Stimulated activated CD4-positive, alpha-beta T cell treated with anti-CD3 and anti-CD28 coated beads, Interleukin-4, amount 100 ng/mL, for 24 hours (primary cell): ENCODE data around the gene GSS.

Experiments used
- DNase-seq: peaks from one replicate; pipeline ENCODE4 v3.0.0-alpha.2; 2020

Gene GSS

DNA sequence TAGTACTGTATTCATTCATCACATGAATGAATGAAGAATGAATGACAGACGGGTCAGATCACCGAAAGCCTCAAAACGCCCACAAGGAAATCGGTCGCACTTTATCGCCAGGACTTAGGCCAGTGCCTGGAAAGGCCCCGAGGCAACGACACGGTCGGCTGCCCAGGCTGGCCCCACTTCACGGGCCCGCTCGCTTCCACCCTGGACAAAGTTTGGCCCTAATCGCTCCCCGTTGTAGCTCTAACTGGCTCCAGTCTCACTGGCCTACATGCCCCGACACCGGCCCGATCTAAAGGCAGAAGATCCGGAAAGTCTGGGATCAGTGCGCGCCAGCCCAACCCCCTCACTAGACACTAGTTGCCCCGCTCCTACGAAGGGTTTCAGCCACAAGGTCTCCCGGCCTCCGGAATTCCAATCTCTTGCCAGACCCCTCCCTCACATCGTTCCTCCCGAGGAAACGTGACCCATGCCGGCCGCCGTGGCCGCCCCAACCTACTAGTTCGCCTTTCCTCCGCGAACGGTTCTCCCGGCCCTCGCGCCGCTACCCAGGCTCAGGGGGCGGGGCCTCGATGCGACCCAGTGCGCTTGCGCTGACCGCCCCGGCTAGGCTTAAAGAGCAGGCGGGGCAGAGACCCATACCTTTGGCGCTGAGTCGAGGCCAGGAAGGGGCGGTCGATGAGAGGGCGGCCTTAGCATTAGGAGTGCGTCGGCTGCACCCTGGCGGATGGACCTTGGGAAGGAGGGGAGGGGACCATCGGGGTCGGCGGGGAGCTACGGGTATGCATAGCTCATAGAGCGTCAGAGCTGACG, at the start of gene GSS, which contains the start of gene MYH7B:
Gene GSS, minus strand, starts transcription at position 576 of the 810 bp plus-strand sequence. CDS start 3,954 bp downstream, outside the sequence.
Gene MYH7B, plus strand, starts transcription at position 638 of the 810 bp plus-strand sequence. CDS start 22,138 bp downstream, outside the sequence.
- DNase-seq, result peak; percentile 97

DNA sequence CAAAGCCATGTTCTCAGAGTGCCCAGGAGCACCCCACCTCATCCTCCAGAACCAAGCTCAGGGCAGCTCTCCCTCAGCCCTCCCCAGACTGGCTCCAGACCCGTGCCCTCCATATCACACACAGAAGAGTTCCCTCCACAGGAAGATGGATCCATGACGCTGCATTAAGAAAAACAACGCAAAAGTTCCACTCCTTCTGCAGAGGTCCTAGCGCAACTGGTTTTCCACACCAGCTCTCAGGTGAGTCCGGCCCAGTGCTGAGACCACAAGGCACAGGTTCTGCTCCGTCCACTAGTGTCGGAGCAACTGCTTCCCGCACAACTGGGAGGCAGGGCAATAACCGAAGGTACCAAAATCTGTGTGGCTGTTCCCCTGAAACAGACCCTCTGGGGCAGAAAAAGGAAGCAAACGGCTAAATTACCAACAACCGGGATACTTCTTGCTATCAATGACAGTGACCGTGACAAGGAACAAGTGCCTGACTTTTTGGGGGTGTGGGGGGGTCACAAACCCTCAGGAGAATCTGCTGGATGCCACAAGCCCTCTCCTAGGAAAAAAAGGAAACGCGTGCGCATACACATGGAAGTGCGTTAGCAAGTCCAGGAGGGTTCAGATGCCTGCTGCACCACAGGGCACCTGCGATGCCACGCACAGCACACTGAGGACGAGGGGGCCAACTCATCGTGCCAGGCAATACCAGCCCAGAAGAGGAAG, 49.3 kb upstream of the GSS start:
- no peak for DNase-seq

- no peak for DNase-seq
Observed at GRCh38 chr20:35004051-35004725, 48.6 kb upstream of the GSS start.

DNA sequence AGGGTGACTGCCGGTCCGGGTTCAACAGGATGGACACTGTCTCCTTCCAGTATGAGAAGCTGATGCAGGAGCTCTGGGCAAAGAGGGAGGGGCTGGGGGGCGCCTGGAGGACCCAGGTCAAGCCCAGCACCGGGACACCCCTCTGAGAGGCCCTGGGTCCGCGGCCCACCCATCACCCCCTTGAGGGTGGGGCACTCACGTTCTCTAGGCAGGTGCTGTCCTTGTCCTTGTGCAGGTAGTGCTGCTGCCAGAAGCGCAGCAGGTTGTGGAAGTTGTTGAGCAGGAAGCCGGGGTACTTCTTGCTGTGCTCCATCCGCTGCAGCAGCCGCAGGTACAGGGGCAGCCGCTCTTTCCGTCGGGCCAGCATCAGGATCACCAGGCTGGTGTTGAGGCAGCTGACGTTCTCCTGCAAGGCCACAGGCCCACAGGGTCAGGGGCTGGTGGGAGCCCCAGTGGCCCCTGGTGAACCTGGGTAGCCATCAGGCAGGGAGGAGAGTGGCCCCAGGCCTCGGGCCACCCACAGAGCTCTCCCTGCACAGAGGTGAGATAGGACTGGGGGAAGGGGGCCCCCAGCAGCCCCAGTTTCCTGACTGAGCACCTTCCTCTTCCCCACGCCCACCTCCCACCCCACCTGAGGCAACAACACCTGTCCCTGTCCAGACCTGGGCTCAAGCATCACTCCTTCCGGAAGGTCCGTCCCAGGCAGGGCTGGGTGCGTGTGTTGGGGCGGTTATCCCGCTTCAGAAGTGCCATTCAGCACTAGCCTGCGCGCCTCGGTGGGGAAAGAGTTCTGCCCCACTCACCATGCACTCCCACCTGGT, 47.8 kb upstream of the GSS start:
- DNase-seq, result no peak

DNA sequence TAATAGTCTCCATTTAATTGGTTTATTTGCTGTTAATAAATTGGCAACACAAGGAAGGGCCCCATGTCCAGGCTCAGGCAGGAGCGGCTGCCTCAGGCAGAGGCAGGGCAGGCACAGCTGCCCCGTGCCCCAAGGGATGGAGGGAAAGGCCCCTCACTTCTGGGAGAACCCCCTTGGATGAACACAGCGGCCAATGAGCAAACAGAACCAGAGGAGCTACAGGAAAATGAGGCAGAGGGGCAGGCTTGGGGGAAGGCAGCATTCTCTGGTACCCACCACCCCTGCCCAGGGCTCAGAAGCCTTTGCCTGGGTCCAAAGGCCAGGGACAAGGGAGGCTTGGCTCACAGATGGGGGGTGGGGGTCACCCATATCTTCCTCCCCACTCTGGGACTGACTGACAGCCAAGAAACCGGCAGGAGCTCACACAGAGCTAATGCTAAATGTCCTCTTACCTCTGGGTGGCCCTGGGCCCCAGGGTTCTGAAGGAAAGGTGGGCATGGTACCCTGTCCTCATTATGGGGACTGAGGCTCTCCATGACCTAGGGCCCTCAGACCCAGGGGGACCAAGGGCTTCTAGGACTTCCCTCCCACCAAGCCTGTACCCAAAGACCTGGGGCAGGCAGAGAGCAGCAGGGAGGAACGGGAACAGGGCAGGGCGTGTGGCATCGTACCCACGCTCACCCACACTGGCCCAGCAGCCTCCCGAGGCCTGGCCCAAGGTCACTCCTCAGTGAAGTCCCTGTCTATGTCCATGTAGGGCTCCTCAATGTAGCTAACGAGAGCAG, 47.0 kb upstream of the GSS start:
- no peak for DNase-seq

GRCh38 chr20:35001596-35002362, 46.2 kb upstream of the GSS start:
- DNase-seq, result no peak

DNA sequence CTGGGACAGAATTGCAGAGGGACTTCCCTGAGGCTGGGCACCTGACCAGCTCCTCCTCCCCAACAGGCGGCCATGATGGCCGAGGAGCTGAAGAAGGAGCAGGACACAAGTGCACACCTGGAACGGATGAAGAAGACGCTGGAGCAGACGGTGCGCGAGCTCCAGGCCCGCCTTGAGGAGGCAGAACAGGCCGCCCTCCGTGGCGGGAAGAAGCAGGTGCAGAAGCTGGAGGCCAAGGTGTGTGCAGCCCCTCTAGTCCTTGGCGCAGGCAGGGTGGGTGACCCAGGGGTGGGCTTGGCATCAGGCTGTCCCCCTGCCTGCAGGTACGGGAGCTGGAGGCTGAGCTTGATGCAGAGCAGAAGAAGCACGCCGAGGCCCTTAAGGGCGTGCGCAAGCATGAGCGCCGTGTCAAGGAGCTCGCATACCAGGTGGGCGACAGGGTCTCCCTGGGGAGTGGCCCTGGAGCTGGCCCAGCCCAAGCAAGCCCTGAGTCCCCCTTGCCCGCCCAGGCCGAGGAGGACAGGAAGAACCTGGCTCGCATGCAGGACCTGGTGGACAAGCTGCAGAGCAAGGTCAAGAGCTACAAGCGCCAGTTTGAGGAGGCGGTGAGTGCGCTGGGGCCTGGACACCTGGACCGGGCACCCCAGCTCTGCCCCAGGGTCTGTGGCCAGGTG, 45.5 kb upstream of the GSS start:
- no peak for DNase-seq

DNA sequence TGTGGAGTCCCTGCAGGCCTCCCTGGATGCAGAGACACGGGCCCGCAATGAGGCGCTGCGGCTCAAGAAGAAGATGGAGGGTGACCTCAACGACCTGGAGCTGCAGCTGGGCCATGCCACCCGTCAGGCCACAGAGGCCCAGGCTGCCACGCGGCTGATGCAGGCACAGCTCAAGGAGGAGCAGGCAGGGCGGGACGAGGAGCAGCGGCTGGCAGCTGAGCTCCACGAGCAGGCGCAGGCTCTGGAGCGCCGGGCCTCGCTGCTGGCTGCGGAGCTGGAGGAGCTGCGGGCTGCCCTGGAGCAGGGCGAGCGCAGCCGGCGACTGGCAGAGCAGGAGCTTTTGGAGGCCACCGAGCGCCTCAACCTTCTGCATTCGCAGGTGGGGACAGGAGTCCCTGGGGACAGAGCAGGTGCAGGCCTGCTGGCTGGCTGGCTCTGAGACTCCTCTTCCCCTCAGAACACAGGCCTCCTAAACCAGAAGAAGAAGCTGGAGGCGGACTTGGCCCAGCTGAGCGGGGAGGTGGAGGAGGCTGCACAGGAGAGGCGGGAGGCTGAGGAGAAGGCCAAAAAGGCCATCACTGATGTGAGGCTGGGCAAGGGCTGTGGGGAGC, 44.8 kb upstream of the GSS start:
- DNase-seq, result no peak

GRCh38 chr20:34999782-35000181, 44.2 kb upstream of the GSS start:
- no peak for DNase-seq

DNA sequence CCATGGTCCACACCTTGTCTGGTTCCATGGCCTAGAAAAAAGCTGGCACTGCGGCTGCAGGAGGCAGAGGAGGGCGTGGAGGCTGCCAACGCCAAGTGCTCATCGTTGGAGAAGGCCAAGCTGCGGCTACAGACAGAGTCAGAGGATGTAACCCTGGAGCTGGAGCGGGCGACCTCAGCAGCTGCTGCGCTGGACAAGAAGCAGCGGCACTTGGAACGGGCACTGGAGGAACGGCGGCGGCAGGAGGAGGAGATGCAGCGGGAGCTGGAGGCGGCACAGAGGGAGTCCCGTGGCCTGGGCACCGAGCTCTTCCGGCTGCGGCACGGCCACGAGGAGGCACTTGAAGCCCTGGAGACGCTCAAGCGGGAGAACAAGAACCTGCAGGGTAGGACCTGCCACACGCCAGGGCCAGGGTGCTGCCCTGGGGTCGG, 43.4 kb upstream of the GSS start:
- no peak for DNase-seq

DNA sequence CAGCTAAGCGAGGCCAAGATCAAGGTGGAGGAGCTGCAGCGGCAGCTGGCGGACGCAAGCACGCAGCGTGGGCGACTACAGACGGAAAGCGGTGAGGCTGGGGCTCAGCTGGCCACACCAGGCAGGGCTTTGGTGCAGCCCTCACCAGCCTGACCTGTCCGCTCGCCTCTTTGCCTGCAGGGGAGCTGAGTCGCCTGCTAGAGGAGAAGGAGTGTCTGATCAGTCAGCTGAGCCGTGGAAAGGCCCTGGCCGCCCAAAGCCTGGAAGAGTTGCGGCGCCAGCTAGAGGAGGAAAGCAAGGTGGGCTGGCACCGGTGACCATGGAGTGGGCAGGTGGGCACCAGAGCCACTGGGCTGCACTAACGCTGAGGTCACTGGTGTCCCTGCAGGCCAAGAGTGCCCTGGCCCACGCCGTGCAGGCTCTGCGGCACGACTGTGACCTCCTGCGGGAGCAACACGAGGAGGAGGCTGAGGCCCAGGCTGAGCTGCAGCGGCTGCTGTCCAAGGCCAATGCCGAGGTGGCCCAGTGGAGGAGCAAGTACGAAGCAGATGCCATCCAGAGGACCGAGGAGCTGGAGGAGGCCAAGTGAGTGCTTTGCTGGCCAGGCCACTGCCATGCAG, 42.8 kb upstream of the GSS start:
- no peak for DNase-seq

DNA sequence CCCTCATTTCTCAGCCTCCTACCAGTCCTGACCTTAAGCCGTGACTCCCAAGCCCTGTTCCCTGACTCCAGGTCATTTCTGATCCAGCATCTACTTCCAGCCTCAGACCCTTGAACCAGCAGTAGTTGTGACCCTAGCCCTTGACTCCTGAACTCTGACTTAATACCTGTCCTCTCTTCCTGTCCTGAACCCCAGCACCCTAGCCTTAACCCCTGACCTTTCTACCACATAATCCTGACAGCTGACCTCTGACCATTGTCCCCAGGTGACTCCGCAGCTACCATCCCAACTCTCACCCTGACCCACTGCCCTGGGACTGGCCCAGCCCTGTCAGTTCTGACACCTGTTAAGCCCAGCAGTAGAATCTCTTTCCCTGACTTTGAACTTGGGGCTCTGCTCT, 42.2 kb upstream of the GSS start:
- DNase-seq, result no peak

GRCh38 chr20:34997131-34997561, 41.5 kb upstream of the GSS start:
- no peak for DNase-seq

DNA sequence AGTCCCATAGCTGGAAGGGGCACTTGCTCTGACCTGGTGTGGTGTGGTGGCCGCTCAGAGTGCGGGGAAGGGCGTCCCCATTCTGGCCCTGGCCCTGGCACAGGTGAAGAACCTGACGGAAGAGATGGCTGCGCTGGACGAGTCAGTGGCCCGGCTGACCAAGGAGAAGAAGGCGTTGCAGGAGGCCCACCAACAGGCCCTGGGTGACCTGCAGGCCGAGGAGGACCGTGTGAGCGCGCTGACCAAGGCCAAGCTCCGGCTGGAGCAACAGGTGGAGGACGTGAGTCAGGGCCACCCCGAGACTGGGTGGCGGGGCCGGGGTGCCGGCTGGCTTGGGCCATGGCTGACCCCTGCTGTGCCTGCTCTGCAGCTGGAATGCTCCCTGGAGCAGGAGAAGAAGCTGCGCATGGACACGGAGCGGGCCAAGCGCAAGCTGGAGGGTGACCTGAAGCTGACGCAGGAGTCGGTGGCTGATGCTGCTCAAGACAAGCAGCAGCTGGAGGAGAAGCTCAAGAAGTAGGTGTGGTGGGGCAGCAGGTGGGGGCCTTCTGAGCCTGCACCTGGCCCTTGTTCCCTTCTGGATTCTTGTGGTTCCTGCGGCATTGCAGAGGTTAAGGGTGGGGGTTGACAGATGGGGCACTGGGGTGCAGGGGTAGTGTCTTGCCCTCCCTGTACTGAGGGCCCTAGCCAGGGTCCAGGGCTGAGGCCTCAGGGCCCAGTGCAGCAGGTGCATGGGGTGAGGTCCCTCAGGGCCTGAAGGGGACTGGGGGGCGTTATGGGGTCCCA, 40.8 kb upstream of the GSS start:
- DNase-seq, result no peak

DNA sequence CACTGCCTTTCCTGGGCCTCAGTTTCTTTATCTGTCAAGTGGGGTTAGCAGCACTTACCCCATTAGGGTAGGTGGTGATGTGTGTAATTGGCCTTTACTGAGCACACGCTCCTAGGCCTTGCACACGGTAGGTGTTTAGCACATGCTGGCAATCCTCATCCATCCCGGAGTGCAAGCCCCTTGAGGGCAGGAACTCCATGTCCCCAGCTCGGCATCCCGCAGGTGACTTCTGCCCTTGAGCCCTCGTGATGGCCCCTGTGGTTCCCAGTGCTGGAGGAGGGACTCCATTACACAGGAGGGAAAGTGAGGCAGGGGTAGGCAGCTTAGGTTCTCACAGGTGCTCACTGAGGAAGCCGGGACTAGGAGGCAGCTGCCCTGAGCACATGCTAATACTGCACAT, 40.1 kb upstream of the GSS start:
- DNase-seq, result no peak

DNA sequence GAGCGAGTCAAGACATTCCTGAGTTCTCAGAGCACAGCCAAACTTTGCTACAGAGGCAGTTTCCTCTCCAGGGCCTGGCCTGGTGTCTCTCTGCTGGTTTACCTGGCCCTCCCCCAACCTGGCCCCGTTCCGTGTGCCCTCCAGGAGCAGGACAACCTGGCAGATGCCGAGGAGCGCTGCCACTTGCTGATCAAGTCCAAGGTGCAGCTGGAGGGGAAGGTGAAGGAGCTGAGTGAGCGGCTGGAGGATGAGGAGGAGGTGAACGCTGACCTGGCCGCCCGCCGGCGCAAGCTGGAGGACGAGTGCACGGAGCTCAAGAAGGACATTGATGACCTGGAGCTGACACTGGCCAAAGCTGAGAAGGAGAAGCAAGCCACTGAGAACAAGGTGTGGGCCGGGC, 39.6 kb upstream of the GSS start:
- DNase-seq, result no peak

- no peak for DNase-seq
Observed at GRCh38 chr20:34994509-34995131, 39.0 kb upstream of the GSS start.

- DNase-seq, result no peak
Observed at GRCh38 chr20:34993941-34994508, 38.4 kb upstream of the GSS start.
